ENCODE results near the gene KATNA1.

Gene KATNA1

DNA sequence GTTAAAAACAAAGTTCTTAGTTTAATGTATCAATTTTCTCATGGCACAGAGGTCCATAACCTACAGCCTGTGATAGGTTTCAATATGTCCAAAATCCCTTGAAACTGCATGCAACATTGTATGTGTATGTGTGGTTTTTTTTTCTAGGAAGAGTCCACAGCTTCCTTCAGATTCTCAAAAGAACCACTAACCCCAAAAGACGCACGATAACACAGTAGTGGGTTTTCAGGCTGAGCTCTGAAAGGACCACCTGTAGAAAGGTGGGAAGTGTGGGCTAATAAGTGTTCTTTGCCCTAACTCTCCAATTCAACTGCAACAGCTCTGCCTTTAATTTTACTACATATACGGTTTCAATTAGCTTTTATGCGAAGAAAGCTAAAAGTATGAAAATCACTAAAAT lies 11.5 kb upstream of the KATNA1 start:
- Histone ChIP-seq H3K4me3 (no peak overlapping the region), H3K27me3 (no peaks in the 10 kb centered on the region), H3K4me1 (no peaks in the 10 kb centered on the region), H3K9me3 (no peaks in the 10 kb centered on the region), H3K27ac (no peak overlapping the region), H3K36me3 (peaks cover 18 to 59% (median 42%) of the 10 kb centered on the region in 3 donors)
- intact Hi-C loops (cut with DNase I; ENCODE audit: low total_unique reads): no loop called here
- no peak for DNase-seq
- TF ChIP-seq, protein P1, sequence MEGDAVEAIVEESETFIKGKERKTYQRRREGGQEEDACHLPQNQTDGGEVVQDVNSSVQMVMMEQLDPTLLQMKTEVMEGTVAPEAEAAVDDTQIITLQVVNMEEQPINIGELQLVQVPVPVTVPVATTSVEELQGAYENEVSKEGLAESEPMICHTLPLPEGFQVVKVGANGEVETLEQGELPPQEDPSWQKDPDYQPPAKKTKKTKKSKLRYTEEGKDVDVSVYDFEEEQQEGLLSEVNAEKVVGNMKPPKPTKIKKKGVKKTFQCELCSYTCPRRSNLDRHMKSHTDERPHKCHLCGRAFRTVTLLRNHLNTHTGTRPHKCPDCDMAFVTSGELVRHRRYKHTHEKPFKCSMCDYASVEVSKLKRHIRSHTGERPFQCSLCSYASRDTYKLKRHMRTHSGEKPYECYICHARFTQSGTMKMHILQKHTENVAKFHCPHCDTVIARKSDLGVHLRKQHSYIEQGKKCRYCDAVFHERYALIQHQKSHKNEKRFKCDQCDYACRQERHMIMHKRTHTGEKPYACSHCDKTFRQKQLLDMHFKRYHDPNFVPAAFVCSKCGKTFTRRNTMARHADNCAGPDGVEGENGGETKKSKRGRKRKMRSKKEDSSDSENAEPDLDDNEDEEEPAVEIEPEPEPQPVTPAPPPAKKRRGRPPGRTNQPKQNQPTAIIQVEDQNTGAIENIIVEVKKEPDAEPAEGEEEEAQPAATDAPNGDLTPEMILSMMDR (IDR thresholded peaks at IDR 0.05): no peak

DNA sequence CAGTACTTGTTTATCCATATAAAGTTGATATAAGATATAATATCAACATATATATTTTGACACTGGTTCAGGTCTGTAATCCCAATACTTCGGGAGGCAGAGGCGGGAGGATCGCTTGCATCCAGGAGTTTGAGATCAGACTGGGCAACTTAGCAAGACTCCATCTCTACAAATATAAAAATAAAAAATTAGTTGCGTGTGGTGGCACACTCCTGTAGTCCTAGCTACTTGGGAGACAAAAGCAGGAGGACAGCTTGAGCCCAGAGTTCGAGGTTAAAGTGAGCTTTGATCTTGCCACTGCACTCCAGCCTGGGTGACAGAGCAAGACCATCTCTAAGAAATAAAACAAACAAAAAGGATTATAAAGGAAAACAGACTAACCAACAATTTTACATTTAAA lies 8.9 kb upstream of the KATNA1 start:
- TF ChIP-seq, protein P1 (IDR thresholded peaks at IDR 0.05): no peak
- no peak for DNase-seq
- H3K4me1 ChIP-seq: no peaks in the 10 kb centered on the region
- H3K9me3 ChIP-seq: no peaks in the 10 kb centered on the region
- no peak overlapping the region for H3K4me3 ChIP-seq
- no peaks in the 10 kb centered on the region for H3K27me3 ChIP-seq
- intact Hi-C loops (cut with DNase I; ENCODE audit: low total_unique reads): no loop called here
- peaks cover 14 to 36% (median 20%) of the 10 kb centered on the region in 3 donors for H3K36me3 ChIP-seq
- no peak overlapping the region for H3K27ac ChIP-seq

DNA sequence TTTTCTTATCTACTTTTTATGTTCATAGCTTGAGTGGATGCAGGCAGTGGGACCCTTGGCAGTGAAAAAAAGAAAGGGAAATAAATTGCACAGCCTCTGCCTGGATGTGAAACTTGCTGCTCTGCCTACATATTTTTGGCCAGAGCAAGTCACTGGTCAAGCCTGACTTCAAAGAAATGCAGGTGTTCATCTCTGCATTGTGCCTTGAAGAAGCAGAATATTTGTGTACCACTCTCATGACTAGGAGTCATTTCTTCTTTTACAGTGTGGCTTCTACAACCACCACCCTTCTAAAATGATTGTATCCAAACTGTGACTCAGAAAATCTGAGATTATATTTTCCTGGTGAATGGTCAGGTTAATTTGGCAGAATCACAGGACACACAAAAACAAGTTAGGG lies 2.5 kb upstream of the KATNA1 start:
- no peaks in the 10 kb centered on the region for H3K36me3 ChIP-seq
- TF ChIP-seq, protein P1 (IDR thresholded peaks at IDR 0.05): no peak
- no peak overlapping the region for H3K4me3 ChIP-seq
- H3K27ac ChIP-seq: no peak overlapping the region
- DNase-seq: no peak
- intact Hi-C loops (cut with DNase I; ENCODE audit: low total_unique reads): no loop called here
- H3K9me3 ChIP-seq: no peaks in the 10 kb centered on the region
- no peaks in the 10 kb centered on the region for H3K27me3 ChIP-seq
- H3K4me1 ChIP-seq: peaks cover 0 to 15% (median 5%) of the 10 kb centered on the region in 4 donors

DNA sequence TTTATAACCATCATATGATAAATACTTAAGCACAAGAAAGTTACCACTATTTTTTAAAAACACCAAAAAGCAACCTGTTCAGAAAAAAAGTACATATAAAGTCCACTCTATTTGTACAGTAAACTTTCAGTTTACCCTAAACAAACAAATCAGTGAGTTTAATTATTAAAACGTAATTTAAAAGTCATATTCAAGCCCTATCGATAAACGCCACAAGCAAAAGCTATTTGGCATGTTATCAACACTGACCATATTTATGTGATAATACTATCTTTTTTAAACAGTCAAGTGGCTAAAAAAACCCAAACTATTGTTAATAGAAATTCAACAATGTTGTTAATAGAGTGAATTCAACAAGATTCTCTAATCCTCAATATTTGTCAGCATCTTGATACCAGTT lies 1.9 kb downstream of the KATNA1 start:
- Histone ChIP-seq H3K36me3 (no peaks in the 10 kb centered on the region), H3K4me3 (peak overlapping the region in 1 of 2 donors; percentile 89), H3K27me3 (no peaks in the 10 kb centered on the region), H3K9me3 (no peaks in the 10 kb centered on the region), H3K27ac (no peak overlapping the region), H3K4me1 (peaks cover 0 to 15% (median 5%) of the 10 kb centered on the region in 4 donors)
- no peak for DNase-seq
- intact Hi-C loops (cut with DNase I; ENCODE audit: low total_unique reads): loop anchor here (10.0 kb wide), 1 partner anchor 82 kb away; the partner anchor contains the start of gene GINM1
- TF ChIP-seq, protein P1 (IDR thresholded peaks at IDR 0.05): no peak

DNA sequence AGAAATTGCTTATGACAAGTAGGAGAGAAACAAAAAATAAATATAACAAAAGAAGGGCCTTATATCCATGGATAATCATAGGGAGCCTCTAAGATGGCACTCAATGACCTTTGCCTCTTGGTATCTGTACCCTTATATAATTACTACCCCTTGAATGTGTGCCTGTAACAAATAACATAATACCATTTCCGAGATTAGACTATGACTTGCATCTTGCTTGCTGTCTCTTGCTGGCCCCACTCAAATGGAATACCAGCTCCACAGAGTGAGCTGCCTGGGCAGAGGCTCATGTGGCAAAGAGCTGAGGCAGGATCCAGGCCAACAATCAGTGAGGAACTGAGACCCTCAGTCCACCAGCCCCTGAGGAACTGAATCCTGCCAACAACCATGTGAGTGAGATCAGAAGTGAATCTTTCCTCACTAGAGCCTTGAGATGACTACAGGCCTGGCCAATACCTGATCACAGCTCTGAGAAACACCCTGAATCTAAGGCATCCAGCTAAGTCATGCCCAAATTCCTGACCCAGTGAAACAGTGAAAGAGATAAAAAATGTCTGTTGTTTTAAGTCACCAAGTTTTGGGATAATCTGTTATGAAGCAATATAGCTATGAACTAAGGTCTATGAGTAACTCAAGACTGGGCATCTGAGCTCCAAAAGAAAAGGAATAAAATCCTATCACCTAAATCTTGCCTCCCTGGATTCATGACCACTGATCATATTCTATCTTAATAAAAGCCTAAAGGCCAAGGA lies 5.5 kb downstream of the KATNA1 start:
- no peak overlapping the region for H3K4me3 ChIP-seq
- TF ChIP-seq, protein P1 (IDR thresholded peaks at IDR 0.05): no peak
- H3K36me3 ChIP-seq: peaks cover 0 to 4% (median 0%) of the 10 kb centered on the region in 3 donors
- DNase-seq: no peak
- no peak overlapping the region for H3K27ac ChIP-seq
- peaks cover 0 to 11% (median 5%) of the 10 kb centered on the region in 4 donors for H3K4me1 ChIP-seq
- no peaks in the 10 kb centered on the region for H3K27me3 ChIP-seq
- no peaks in the 10 kb centered on the region for H3K9me3 ChIP-seq
- intact Hi-C loops (cut with DNase I; ENCODE audit: low total_unique reads): loop anchor here (10.0 kb wide), 1 partner anchor 78 kb away; the partner anchor contains the start of gene GINM1

All from tibial artery (tissue), 4 donors.